ENCODE results near the gene ZNF564.
"Not testable (repeated sequence)": the region's sequence is repeated elsewhere in the genome, so short reads cannot be mapped to it uniquely, and the experiment has no call there.

ZNF564 gene

DNA sequence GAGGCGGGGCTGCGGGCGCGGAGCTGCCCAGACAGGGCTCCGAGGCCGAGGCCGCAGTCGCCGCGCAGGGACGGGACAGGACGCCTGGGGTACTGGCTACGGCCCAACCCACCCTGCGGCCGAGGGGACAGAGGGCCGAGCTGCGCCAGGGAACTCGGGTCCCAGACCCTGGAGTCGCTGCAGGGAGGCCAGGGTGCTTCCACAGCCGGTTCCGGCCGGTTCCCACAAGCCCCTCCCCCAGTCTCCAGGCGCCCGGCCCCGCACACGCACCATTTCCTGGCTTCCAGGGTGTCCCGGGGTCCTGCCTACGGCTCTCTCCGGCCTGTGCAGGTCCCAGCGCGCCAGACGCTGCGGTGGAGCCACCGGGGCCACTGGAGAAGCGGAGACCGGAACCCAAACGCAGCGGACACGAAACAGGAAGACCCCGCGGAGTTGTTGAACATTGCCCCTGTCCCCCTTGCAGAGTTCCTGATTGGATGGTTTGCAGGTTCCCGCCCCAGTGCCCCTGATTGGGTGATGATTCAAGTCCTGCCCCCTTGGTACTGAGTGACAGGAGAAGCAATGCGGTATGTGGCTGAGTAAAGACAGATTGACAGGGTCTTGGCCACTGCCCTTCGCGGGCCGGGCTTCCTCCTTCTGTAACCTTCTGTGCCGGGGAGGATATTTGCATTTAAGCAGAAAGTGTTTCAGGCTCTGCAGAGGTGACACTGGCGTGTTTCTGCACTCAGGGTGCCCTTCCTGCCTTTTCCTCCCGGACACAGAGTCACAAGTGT is at the start of gene ZNF564:
TSS of gene ZNF564 (minus strand) at position 423 of the 773 bp plus-strand sequence. CDS start at position 273, 150 bp downstream.
- DNase-seq: peak; percentile 98

DNA sequence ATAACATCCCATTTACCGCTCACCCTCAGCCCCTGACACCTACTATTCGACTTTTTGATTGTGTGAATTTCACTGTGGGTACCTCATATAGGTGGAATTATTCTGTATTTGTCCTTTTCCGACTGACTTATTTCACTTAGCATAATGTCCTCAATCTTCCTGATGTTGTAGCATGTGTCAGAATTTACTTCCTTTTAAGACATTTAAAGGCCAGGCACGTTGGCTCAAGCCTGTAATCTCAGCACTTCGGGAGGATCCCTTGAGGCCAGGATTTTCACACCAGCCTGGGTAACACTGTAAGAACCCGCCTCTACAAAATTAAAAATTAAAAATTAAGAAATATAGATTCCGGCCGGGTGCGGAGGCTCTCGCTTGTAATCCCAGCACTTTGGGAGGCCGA is 46.3 kb upstream of the ZNF564 start:
- DNase-seq: no peak

DNA sequence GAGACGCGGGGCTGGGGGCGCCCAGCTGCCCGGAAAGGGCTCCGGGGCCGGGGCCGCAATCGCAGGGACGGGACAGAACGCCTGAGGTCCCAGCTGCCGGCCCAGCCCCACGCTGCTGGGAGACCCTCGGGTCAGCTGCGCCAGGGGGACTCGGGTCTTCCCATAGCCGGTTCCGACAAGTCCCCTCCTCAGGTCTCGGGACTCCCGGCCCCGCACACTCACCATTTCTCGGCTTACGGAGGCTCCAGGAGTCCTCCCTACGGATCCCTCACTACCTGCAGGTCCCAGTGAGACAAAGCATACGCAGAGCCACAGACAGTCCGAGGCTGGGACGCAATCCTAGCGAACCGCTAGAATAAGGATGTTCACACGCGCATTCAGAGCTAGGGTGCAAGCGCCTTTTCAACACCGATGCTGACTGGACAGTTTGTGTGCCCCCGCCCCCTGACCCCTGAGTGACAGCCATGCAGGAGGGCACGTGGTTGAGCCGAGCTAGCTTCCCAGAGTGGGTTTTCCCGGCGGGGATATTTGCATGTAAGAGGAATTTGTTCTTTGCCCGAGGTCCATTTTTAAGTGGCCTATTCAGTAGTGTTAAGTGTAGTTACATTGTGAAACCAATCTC is 45.8 kb upstream of the ZNF564 start:
- DNase-seq: no peak

DNA sequence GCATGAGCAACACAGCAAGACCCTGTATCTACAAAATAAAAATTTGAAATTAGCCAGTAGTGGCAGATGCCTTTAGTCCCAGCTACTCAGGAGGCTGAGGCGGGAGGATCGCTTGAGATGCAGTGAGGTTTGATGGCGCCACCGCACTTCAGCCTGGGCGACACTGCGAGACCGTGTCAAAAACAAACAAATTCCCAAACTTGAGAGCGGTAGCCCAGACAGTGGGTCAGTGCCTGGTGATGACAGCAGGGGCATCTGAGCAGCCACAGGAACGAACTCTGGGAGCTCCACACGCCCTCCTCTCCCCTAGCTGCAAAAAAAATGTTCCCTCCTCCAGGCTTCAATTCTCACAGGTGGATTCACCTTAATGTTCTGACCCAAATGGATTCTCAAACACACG is 45.2 kb upstream of the ZNF564 start:
- DNase-seq: no peak

DNA sequence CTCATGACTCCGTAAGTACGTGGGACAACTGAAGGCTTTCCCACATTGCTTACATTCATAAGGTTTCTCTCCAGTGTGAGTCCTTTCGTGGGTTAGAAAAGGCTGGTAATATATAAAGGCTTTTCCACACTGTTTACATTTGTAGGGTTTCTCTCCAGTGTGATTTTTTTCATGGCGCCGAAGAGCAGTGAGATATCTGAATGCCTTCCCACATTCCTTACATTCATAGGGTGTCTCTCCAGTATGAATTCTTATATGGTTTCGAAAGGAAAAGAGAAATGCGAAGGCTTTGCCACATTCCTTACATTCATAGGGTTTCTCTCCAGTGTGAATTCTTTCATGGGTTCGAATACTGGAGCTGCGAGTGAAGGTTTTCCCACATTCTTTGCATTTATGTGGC is 29.8 kb upstream of the ZNF564 start:
- no peak for DNase-seq

DNA sequence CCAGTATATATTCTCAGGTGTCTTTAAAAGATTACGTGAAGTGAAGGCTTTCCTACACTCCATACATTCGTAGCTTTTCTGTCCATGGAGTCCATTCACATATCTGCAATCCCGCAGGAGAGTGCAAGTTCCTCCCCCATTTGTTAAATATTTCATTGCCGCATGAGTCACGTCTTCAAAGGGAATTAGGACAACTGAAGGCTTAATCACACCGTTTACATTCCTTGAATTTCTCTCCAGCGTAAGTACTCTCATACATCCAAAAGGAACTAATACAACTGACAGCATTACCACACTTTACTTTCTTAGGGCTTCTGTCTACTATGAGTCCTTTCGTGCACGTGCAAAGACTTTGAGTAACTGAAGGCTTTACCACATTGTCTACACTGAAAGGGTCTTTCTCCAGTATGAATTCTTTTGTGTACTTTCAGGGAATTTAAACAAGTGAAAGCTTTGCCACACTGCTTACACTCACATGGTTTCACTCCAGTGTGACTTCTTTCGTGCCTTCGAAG is 29.0 kb upstream of the ZNF564 start:
- DNase-seq: no peak

DNA sequence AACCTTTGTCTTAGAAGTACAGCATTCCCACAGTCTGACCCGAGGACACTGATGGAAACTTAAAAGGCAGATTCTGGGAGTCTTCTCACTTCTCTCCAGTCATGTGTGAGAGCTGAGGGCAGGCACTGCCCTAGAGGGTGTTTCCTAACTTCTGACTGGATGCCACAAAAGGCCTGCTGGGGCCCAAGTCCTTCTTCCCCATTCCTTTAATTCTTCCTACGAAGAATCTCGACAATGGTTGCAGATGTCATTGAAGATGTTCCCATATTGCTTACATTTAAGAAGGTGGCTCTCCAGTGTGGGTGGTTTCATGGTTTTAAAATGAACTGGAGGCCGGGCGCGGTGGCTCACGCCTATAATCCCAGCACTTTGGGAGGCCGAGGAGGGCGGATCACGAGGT is 27.4 kb upstream of the ZNF564 start:
- no peak for DNase-seq

DNA sequence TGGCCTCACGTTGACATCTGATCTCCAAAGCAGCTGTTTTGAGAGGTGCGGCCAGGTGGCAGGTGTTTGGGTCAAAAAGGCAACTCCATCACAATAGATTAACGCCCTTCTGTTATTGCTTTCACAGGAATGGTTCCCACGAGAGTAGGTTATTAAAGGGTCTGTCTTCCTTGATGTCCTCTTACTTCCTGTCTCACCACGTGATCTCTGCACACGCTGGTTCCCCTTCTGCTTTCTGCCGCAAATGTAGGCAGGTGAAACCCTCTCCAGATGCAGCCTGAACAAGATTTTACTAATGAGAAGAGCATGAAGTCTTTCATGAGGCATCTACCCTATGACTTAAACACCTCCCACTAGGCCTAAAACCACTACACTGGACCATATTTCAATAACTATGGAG is 22.8 kb upstream of the ZNF564 start:
- DNase-seq: no peak

DNA sequence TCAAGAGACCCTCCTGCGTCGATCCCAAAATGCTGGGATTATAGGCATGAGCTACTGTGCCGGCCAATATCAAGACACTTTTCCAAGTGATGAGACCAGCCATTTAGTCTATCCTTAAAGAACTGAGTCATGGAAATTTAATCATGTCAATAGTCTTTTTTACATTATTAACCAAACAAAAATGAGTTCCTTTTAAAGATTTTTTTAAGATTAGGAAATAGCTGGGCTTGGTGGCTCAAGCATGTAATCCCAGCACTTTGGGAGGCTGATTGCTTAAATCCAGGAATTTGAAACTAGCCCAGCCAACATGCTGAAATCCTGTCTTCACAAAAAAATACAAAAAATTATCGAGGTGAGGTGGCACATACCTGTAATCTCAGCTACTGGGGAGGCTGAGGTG is 16.7 kb upstream of the ZNF564 start:
- DNase-seq: no peak

DNA sequence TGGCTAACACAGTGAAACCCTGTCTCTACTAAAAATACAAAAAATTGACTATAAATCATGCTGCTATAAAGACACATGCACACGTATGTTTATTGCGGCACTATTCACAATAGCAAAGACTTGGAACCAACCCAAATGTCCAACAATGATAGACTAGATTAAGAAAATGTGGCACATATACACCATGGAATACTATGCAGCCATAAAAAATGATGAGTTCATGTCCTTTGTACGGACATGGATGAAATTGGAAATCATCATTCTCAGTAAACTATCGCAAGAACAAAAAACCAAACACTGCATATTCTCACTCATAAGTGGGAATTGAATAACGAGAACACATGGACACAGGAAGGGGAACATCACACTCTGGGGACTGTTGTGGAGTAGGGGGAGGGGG is 15.1 kb upstream of the ZNF564 start:
- DNase-seq: not testable (repeated sequence)

DNA sequence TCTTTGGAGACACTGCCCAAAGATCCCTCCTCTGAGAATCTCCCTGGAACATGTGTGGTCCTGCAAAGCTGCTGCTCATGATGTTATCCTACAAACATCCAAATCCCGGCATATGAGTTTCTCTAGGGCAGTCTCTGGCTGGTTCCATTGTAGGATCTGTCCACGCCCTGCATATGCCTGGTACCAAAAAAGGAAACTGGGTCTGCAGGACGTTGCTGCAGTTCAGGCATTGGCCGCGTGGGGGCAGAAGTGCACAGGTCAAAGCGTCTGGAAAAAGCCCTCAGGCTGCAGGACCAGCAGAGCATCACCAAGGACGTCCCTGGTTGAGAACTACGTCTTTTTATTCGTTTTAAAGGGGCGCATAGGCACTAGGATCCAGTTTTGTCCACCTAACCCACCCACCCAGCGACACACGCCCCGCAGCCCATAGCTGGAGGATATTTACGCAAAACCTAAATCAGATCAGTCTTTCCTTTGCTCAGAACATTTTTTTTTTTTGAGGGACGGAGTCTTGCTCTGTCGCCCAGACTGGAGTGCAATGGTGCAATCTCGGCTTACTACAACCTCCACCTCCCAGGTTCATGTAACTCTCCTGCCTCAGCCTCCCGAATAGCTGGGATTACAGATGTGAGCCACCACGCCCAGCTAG is 12.9 kb upstream of the ZNF564 start:
- DNase-seq: peak; percentile 91

DNA sequence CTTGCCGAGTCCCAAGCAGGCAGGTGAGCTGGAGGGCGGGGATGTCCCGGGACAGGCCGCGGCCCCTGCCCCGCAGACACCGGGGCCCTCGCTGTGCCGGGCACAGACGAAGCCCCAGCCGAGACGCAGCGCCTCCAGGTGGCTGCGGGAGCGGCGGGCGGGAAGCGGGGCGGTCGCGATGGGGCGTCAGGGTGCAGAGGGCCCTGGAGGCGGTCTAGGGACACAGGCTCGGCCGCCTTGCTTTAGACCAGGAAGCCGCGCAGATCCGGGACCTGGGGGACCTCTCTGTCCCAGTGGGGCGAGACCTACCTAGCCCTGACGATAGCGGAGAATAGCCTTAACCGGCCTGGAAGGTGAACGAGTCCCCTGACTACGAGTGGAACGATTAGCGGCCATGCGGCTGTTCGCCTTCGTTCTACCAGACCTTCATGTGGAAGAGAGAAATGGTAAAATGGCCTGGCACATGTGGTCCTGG is 4.2 kb upstream of the ZNF564 start:
- no peak for DNase-seq

DNA sequence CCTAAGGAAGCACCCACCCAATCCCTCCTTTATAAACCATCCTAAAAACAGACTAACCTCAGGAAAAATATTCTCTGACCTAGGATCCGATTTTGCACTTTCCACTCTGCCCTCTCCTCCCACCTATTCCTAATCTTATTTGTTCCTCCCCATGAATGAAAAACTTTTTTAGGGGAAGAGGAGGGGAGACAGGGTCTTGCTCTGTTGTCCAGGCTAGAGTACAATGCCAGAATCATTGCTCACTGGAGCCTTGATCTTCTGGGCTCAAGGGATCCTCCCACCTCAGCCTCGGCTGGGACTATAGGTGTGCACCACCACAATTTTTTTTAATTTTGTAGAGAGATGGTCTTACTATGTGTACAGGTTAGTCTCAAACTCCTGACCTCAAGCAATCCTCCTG is 4.4 kb downstream of the ZNF564 start:
- DNase-seq: no peak

DNA sequence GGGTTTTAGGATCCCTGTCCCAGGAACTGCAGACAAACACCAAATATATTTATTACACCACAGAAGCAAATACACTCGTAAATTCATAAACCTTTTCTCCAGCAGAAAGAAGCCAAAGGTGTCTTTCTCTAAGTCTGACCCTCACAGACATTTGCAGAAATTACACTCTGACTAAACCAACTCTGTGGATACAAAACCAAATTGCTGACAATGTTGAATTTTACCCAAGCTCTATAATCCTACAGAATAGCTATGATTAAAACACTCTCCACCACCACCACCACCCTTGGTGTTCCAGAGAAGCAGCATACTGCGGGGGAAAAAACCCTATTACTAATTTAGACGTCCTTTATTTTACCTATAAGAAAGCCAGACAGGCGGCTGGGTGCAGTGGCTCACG is 5.2 kb downstream of the ZNF564 start:
- no peak for DNase-seq

DNA sequence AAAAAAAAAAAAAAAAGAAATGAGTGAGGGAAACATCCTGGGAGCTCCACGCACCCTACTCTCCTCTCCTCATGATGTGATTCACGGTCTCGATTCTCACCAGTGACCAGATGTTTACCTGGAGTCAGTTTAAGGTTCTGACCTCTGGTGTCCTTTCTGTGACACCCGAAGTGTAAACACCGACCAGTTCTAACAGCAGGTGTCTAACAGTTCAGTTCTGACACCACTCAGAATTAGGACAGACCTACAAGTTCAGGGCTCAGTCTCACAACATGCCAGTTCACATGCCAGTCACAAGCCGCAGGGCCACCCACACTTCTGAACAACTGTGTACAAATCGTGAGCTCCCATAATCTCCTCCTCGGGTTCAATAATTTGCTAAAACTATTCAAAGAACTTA is 6.0 kb downstream of the ZNF564 start:
- DNase-seq: no peak

DNA sequence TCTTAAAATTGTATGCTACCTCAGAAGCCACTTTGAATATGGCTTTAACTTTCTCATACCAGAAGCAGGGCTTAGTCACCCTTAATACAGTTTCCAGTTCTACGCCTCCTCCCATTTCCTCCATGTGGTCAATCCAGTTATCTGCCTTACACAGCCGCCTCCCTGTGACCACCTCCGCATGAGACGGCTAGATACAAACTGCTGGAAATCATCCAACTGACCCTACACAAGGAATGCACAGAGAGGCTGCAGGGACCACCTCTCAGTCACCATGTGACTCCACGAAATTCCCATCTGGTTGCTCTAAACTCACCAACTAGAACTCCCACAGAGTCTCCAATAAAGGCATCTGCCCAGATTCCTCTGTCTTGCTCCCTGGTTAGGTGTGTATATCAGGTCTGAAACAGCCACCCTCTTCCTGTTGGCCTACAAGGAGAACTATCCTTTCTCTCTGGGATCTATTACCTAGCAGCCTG is 6.8 kb downstream of the ZNF564 start:
- no peak for DNase-seq

DNA sequence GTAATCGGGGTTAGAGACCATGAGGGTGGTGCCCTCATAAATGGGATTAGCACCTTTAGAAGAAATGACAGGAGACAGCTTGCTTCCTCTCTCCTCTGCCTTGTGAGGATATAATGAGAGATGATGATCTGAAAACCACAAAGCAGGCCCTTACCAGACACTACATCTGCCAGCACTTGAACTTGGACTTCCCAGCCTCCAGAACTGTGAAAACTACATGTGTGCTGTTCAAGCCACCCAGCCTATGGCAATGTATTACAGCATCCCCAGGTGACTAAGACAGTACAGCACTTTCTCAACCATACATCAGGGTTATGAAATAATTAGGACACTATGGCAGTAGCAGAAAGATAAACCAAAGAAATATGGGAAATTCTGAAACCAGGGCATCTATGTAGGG is 7.4 kb downstream of the ZNF564 start:
- no peak for DNase-seq

DNA sequence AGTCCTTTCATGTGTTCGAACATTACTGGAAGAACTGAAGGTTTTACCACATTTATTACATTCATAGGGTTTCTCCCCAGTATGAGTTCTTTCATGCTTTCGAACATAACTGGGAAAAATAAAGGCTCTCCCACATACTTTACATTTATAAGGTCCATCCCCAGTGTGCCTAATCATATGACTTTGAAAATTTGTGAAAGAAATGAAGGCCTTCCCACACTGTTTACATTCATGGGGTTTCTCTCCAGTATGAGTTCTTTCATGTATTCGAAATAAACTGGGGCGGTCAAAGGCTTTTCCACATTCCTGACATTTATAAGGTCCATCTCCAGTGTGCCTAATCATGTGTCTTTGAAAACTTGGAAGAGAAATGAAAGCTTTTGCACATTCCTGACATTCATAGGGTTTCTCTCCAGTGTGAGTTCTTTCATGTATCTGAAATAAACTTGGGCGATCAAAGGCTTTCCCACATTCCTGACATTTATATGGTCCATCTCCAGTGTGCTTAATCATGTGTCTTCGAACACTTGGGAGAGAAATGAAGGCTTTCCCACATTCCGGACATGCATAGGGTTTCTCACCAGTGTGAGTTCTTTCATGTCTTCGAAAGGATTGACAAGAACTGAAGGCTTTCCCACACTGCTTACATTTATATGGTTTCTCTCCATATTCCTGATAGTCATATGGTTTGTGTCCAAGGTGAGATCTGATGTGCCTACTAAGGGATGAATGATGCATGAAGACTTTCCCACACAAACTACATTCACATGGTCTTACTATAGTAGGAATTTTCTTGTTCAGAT is 24.0 kb downstream of the ZNF564 start:
- no peak for DNase-seq

DNA sequence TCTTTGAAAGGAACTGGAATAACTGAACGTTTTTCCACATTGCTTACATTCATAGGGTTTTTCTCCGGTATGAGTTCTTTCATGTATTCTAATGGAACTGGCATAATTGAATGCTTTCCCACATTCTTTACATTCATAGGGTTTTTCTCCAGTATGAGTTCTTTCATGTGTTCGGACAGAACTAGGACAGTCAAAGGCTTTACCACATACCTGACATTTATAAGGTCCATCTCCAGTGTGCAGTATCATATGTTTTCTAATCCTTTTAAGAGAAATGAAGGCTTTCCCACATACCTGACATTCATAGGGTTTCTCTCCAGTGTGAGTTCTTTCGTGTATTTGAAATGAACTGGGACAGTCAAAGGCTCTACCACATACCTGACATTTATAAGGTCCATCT is 24.7 kb downstream of the ZNF564 start:
- no peak for DNase-seq

DNA sequence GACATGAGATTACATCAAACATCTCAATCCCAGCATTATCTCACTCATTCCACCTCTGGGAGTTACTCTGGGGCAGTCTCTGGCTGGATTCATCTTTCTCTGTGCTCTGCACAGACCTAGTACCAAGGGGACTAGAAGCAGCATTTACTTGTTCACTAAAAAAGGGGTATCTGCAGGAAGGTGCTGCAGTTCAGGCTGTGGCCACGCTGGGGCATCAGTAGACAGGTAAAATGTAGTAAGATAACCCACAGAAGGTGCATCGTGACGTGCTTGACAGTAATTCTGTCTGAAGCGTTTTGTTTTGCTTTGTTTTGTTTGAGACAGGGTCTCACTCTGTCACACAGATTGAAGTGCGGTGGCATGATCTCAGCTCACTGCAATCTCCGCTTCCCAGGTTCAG is 29.3 kb downstream of the ZNF564 start:
- no peak for DNase-seq

DNA sequence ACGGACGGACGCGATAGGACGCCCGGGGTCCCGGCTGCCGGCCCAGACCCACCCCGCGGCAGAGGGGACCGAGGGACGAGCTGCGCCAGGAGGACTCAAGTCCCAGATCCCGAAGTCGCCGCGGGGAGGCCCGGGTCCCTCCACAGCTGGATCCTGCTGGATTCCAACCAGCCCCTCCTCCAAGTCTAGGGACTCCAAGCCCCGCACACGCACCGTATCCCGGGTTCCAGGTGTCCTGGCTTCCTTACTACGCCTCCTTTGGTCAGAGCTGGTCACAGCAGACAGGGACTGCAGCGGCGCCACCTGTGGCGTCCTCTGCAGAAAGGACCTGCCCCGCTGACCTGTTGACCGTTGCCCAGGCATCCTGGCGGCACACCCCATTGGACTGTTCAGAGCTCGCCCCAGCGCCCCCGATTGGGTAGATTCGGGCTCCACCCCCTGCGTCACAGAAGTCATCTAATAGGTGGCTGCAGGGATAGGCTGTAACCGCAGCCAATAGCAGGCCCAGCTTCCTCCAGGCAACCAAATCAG is 37.7 kb downstream of the ZNF564 start:
- DNase-seq: no peak

DNA sequence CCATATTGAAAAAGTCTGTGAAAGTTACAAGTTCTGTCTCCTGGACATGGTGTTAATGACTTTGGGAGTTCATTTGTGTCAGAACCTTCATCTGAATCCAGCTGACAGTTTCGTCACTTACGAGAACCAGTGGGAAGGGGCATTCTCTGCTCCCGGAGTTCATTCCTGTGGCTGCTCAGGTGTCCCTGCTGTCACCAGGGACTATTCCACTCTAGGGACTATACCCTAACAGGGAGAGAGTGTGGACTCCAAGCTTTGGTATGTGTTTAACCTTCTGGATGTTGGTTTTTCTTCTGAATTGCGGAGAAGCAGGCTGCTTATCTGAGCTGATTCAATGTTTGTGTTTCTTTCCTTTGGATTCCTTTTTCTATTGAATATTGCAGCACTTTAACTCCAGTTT is 54.2 kb downstream of the ZNF564 start:
- no peak for DNase-seq

DNA sequence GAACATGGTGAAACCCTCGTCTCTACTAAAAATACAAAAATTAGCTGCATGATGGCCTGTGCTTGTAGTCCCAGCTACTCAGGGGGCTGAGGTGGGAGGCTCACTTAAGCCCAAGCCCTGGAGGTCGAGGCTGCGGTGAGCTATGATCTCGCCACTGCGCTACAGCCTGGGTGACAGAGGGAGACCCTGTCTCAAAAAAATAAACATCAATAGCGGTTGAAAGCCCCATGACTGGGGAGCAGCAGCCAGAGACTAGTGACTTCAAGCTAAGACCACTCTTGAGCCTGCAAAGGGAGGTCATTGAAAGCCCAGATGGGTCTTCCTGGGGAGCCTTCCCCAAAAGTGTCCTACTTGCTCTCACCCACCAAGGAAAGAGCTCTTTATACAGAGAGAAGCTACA is 54.8 kb downstream of the ZNF564 start:
- DNase-seq: no peak
